ENCODE results near the gene WNT7A. TPM values are rescaled to one million over a fixed set of nuclear protein-coding genes. Genes with fewer than 3 reads are reported as not detected.

WNT7A gene
- total and polyA plus RNA-seq, 2 donors (not counting 3 experiments of a cell fraction or from before 2014, with no cell fraction given) = not detected

GRCh38 chr3:13838421-13838820 is 41.5 kb downstream of the WNT7A start:
- CTCF ChIA-PET = no interaction called here
- FAIRE-seq (no peak), DNase-seq (ENCODE audit: low read depth, low spot score) (no peak)
- dilution Hi-C loops (cut with MboI; ENCODE audit: extremely low pct_ligation_motif_present, low sequenced_read_pairs) = no loop called here
- no peak overlapping the region for H3K27ac ChIP-seq (ENCODE audit: insufficient read depth, low read depth, low read length)
- POLR2A ChIA-PET = no interaction called here
- BruUV-seq (replicated peaks) = no TSS peak
- H3K27me3 ChIP-seq (ENCODE audit: control insufficient read depth in 2 of 2, insufficient read depth in 2 of 2, low read length in 2 of 2) = no peaks in the 10 kb centered on the region
- intact Hi-C loops (cut with micrococcal nuclease) = no loop called here
- no peaks in the 10 kb centered on the region for H3K79me2 ChIP-seq (ENCODE audit: control insufficient read depth, insufficient read depth, low read length)
- H3K4me3 ChIP-seq (replicated peaks in 1 of 3; ENCODE audit: insufficient read depth in 1 of 3, low read depth in 1 of 3, low read length in 3 of 3) = no peak overlapping the region
- TF ChIP-seq, protein P1, sequence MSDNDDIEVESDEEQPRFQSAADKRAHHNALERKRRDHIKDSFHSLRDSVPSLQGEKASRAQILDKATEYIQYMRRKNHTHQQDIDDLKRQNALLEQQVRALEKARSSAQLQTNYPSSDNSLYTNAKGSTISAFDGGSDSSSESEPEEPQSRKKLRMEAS (IDR thresholded peaks at IDR 0.05; ENCODE audit: insufficient read depth, insufficient read length) = no peak
- TF ChIP-seq, protein P2, sequence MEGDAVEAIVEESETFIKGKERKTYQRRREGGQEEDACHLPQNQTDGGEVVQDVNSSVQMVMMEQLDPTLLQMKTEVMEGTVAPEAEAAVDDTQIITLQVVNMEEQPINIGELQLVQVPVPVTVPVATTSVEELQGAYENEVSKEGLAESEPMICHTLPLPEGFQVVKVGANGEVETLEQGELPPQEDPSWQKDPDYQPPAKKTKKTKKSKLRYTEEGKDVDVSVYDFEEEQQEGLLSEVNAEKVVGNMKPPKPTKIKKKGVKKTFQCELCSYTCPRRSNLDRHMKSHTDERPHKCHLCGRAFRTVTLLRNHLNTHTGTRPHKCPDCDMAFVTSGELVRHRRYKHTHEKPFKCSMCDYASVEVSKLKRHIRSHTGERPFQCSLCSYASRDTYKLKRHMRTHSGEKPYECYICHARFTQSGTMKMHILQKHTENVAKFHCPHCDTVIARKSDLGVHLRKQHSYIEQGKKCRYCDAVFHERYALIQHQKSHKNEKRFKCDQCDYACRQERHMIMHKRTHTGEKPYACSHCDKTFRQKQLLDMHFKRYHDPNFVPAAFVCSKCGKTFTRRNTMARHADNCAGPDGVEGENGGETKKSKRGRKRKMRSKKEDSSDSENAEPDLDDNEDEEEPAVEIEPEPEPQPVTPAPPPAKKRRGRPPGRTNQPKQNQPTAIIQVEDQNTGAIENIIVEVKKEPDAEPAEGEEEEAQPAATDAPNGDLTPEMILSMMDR (IDR thresholded peaks at IDR 0.05; ENCODE audit: extremely low read depth in 1 of 2, insufficient read depth in 1 of 2, low read depth in 1 of 2, low read length in 2 of 2) = no peak
- TF ChIP-seq EZH2 (IDR thresholded peaks at IDR 0.05; ENCODE audit: borderline replicate concordance, low read depth, low read length, severe bottlenecking) (no peak), JUN (IDR thresholded peaks at IDR 0.05; ENCODE audit: borderline replicate concordance, insufficient read depth, insufficient read length, low read depth) (no peak), POLR2A (IDR thresholded peaks at IDR 0.05; ENCODE audit: low read depth, low read length) (no peak), POLR2AphosphoS5 (IDR thresholded peaks at IDR 0.05; ENCODE audit: insufficient read depth, low read depth, low read length) (no peak), GATA2 (IDR thresholded peaks at IDR 0.05; ENCODE audit: insufficient read depth, insufficient read length, low read depth, low read length) (no peak), MYC (IDR thresholded peaks at IDR 0.05; ENCODE audit: low read depth, low read length) (no peak), FOS (IDR thresholded peaks at IDR 0.05; ENCODE audit: borderline replicate concordance, insufficient read depth, low read length) (no peak)
- no peaks in the 10 kb centered on the region for H3K9me3 ChIP-seq (replicated peaks; ENCODE audit: control insufficient read depth, insufficient read depth, low read length)
- H2AFZ ChIP-seq (ENCODE audit: low read depth, low read length) = no peak overlapping the region
- H3K9me1 ChIP-seq (replicated peaks; ENCODE audit: control insufficient read depth, extremely low read depth, insufficient read depth, low read length) = no peaks in the 10 kb centered on the region
- H3K36me3 ChIP-seq (ENCODE audit: control insufficient read depth in 2 of 2, extremely low read depth in 1 of 2, insufficient read depth in 2 of 2, low read length in 2 of 2) = no peaks in the 10 kb centered on the region
- no peak overlapping the region for H3K9ac ChIP-seq (replicated peaks; ENCODE audit: extremely low read depth, insufficient read depth, low read length)
- H3K4me1 ChIP-seq (ENCODE audit: control insufficient read depth, extremely low read depth, insufficient read depth, low read length) = no peaks in the 10 kb centered on the region
- no peaks in the 10 kb centered on the region for H4K20me1 ChIP-seq (replicated peaks; ENCODE audit: control insufficient read depth, extremely low read depth, insufficient read depth, low read length)
- H3K4me2 ChIP-seq (ENCODE audit: insufficient read depth, low read length) = no peak overlapping the region
